Activated CD4-positive, alpha-beta T cell treated with anti-CD3 and anti-CD28 coated beads for 1 hour (primary cell): ENCODE data around the gene SMPD3.

Source experiments
- DNase-seq: peaks from one replicate; pipeline ENCODE4 v3.0.0-alpha.2; 2020

Gene SMPD3

GRCh38 chr16:68379472-68380347 is 68.6 kb downstream of the SMPD3 start:
- no peak for DNase-seq

- DNase-seq: no peak
These were observed 69.6 kb downstream of the SMPD3 start for GRCh38 chr16:68378436-68379415.

GRCh38 chr16:68377667-68378393 is 70.5 kb downstream of the SMPD3 start:
- DNase-seq: no peak

- DNase-seq: no peak
These were observed 71.1 kb downstream of the SMPD3 start for GRCh38 chr16:68377221-68377620.

- no peak for DNase-seq
These were observed 71.7 kb downstream of the SMPD3 start for GRCh38 chr16:68376590-68376989.

GRCh38 chr16:68375801-68376536 is 72.3 kb downstream of the SMPD3 start:
- no peak for DNase-seq

- no peak for DNase-seq
These were observed 73.2 kb downstream of the SMPD3 start for GRCh38 chr16:68374961-68375660.

GRCh38 chr16:68374246-68374805 is 74.0 kb downstream of the SMPD3 start:
- DNase-seq: no peak

GRCh38 chr16:68373528-68374245 is 74.6 kb downstream of the SMPD3 start:
- DNase-seq: no peak

GRCh38 chr16:68372806-68373205 is 75.5 kb downstream of the SMPD3 start:
- DNase-seq: no peak

- DNase-seq: no peak
These were observed 76.0 kb downstream of the SMPD3 start for GRCh38 chr16:68372381-68372720.

- DNase-seq: no peak
These were observed 76.5 kb downstream of the SMPD3 start for GRCh38 chr16:68371706-68372380.

- no peak for DNase-seq
These were observed 77.0 kb downstream of the SMPD3 start for GRCh38 chr16:68371276-68371651.

GRCh38 chr16:68370581-68371275 is 77.6 kb downstream of the SMPD3 start:
- peak; percentile 19 for DNase-seq

- no peak for DNase-seq
These were observed 78.4 kb downstream of the SMPD3 start for GRCh38 chr16:68369697-68370580.

- no peak for DNase-seq
These were observed 79.1 kb downstream of the SMPD3 start for GRCh38 chr16:68369168-68369567.

- DNase-seq: no peak
These were observed 79.9 kb downstream of the SMPD3 start for GRCh38 chr16:68368301-68368888.

- DNase-seq: no peak
These were observed 80.4 kb downstream of the SMPD3 start for GRCh38 chr16:68367891-68368290.
